NCI-H2227 treated with DMSO at 0.1 percent for 48 hours (cell line): ENCODE data around the gene ZFP1.

ENCODE experiments used
- DNase-seq: peaks from one replicate; lab custom pipeline; 2025; lab: John Stamatoyannopoulos, UW

The ZFP1 gene

DNA sequence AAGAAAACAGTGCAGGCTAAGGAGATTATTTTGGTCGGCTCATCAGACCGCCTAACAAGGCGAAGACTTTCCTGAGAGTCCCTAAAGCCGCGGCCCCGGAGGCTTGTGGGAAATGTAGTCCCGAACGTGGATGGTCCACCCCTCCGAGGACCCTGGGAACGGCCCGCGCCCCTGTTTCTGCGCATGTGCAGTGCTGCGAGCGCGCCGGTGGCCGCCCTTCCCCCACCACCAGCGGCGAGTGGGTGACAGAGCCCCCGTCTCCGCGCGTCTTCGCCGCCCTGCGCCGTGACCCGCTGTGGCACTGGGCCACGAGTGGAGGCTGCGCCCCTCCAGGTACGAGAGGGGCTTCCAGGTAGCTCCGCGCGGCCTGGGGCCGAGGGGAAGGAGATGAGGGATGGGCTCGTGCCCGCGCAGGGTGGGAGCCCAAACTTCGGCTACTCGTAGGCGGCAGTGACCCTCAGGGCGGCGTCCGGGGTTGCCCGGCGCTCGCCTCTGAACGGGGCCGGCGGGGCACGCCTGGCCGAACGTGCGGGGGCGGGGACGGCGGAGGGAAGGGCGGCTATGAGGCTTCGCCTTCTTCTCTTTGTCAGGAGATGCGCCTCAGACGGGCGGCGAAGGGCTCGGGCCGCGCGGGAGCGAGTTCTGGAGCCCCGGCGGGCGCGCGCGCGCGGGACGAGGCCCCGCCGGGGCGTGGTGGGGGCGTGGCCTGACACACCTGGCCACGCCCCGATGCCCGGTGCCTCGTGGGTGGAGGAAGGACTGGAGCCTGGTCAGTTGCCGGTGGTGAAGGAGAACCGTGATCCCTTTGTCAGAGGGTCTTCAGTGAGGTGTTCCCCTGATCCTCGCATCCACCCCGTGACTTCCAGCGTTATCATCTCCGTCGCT, at the start of gene ZFP1:
Gene ZFP1, plus strand, starts transcription at position 214 of the 885 bp plus-strand sequence. CDS start 4,428 bp downstream, outside the sequence.
- DNase-seq = peak; percentile 82

DNA sequence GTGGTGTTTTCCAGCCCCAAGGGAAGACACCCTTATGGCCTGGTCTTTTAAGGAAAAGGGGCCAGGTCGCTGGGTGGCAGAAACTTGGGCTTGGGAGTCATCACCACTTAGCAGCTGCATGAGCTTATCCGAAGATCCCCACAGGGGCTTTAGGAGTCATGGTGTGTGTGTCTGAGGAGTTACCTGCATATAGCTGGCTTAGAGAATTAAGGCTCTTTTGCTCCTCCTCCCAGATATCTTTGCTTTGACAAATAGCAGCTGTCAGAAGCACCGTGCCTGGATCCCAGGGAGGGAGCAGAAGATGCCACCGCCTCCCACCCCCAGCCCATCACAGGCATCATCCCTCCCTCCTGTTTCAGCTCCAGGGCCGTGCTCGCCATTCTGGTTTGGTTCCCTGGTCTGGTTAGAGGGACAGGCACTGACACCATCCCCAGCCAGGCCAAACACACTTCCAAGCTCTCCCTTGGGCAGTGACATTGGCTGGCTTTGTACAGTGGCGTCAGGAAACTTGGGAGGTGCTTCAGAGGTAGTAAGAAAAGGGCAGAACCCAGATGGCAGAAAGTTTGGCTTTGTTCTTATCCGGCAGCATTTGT, 49.2 kb upstream of the ZFP1 start:
- DNase-seq = no peak

DNA sequence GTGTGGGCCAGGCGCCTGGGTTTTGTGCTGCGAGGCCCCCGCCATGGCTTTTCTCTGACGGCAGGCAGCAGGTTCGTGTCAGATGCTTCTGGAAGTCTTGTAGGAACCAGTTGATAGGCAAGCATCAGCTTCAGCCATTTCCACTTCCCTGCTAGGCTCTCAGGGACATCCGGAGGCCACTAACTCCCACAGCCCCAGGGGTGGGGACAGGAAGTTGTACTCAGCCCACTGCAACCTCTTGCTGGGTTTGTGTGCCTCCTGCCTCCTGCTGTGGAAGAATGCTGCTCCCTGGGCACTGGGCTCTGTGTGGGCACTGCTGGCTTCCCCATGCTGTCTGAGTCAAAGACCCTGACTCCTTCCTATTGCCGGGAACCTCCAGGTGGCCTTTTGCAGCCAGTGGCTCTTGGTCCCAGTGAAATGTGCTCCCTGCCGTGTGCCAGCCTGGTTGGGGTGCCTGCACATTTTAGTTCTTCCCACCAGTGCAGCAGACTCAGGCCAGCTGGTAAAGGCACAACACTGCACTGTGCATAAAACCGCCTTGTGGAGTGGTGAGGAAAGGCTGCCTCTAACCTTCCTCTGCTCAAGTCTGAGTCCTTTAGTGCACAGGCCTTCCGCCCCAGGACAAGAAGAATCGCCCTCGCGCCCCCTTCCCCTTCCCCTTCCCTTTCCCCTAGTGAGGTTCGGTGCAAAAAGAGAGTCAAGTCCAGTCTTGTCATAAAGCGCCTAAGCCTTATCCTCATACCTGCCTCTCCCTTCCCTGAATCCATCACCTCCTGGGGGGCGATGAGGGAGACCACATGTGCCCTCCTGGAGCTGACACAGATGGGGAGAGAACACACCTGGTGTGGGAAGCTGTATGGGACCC, 48.4 kb upstream of the ZFP1 start:
- no peak for DNase-seq

DNA sequence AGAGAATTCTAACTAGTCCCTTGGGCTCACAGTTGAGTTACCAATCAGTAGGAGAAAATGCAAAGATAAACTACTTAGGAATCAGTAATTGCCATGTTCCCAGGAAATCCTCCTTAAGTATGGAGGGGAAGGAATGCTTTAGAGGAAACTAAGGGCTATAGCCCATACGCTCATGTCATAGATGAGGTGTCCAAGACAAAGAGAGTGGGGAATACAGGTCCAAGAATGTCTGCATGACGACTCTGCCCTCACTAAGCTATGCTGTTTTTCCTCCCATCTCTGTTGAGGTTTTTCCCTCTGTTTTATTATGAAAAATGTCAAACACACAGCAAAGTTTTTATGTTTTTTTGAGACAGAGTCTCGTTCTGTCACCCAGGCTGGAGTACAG, 47.7 kb upstream of the ZFP1 start:
- no peak for DNase-seq

DNA sequence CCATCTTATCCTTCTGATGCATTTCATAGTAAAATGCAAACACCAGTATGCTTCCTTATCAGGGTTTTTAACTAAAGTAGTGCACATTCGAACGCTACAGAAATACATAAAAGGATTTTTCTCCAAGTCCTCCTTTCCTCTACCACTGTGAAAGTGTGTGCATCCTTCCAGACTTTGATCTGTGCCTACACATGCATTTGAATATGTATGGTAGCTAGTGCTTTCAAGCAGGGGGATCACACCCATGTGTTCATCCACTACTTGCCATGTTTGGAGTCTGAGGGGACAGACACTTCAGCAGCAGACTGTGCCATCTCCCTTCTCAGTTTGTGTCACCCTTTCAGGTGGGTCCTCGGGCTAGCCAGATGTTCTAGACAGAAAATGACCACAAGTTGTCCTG, 46.7 kb upstream of the ZFP1 start:
- no peak for DNase-seq

DNA sequence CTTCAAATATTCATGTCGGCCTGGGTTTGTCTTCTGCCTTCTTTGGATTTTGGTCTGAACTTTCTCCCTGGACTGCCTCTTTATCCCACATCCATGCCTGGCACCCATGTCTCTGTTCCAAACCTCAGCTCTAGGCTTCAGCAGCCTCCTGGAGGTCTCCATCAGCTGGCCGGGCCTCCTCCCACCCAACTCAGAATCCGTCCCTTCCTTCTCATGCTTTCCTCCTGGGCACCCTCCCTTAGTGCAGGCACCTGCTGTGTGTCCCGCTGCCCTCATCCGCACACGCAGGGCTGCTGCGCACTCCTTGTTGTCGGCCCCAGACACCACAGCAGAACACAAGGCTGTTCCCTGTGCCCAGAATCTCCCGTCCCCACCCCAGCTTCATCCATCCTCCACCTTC, 45.7 kb upstream of the ZFP1 start:
- no peak for DNase-seq

DNA sequence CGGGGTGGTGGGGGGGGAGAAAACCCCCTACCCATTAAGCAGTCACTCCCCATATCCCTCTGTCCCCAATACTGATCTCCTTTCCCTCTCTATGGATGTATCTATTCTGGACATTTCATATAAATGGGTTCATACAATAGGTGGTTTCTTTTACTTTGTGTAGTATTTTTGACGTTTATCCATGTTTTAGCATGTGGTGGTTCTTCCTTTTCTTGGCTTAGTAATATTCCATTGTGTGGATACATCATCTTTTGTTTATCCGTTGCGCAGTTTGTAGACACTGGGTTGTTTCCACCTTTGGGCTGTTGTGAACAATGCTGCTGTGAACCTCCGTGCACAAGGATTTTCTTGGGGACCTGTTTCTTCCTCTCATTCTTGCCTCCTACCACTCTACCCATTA, 44.3 kb upstream of the ZFP1 start:
- DNase-seq = no peak

DNA sequence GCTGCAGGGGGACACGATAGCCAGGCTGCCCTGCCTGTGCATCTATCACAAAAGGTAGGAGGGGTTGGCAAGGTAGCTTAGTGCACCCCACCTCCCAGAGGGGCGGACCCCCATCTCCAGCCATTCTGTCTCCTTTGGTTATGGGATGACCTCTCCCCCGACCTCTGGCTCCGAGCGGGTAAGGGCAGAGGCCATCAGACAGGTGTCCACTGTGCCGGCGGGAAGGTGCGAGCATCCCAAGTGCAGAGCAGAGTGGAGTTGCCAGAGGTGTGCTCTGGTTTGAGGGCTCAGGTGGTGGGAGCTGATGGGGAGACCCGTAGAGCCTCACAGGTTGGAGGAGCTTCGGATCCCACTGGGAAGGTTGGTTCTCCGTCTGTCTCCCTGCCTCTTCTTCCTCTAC, 43.5 kb upstream of the ZFP1 start:
- no peak for DNase-seq

DNA sequence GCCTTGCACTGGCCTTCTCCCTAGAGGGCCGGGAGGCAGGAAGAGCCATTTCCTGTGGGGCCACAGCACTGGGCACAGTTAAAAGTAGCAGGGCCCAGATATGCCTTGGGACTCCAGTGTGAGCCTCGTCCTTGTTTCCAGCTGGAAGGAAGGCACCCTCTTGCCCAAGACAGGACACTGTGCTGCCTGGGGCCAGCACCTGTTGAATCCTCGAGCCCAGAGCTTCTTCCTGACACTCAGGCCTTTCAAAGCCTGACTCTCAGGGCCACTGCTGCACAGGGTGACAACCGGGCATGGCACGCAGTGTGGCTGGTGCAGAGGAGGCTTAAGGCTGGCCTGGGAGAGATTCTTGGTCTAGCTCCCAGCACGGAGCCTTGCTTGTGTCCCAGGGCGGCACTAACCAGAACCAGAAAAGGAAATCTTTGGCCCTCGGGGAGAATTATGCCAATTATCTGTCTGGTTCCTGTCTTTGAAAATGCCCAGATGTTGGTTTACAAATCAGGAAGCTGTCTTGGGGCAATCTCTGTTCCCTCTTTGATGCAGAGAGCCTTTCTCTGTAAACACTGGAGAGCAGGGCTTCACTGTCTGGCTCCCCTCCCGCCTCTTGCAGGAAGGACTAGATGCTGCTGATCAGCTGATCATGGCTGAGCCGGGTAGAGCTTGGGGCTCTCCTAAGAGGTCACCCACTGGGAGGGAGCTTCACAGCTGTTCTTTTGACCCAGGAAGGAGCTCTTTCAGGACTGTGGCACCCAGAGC, 42.8 kb upstream of the ZFP1 start:
- no peak for DNase-seq

DNA sequence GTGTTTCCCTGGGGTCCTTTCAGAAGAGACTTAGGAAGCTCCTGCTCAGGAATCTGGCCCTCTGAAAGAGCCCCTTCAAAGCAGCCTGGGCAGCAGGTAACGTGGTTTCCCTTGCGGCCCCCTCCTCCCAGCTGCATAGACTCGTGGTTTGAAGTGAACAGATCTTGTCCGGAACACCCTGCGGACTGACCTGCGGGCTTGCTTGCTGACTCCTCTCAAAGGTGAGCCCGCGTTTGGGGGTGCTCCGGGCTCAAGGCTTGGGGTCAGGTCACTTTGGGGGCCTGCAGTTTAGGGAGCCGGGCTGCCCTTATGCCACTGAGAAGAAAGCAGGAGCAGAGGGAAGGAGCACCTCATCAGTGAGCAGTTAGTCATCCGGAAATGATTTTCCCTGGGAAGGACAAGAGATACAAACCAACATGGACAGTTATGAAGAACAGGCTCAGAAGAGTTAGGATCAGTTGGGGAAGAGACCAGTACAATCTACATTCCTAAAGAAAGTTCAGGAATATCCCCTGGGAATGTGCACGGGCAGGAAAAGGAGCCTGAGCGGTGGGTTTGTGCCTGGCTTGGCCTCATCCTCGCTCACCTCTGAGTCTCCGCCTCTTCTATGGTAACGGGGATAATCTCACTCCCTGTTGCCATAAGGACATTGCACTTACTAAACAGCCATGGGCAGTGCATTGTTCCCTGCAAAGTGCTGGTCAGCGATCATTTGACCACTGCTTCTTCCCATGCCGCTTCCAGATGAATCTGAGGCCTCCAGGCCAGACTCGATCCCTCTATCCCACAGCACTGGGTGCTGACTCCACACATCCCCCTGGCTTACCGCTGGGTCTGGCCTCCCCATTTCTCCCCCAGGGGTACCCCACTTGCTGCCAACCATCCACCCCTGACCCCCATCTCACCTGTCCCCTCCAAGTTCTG, 41.7 kb upstream of the ZFP1 start:
- DNase-seq = no peak

DNA sequence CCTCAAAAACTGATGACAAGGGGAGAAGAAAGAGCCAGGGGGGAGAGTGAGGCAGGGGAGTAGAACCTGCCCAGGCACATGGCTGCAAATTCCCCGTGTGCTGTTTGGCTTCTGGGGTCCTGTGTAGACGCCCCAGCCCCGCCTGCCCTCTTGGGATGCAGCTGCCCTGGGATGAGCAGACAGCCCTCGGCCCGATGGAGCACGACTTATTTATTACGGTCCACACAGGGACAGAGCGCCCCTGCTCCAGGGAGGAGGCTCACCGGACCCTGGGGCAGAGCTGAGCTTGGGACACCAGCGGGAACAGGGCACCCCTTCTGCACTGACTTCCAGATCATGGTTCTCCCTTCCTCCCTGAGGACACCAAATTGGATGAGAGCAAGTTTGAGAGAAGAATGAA, 40.8 kb upstream of the ZFP1 start:
- no peak for DNase-seq

DNA sequence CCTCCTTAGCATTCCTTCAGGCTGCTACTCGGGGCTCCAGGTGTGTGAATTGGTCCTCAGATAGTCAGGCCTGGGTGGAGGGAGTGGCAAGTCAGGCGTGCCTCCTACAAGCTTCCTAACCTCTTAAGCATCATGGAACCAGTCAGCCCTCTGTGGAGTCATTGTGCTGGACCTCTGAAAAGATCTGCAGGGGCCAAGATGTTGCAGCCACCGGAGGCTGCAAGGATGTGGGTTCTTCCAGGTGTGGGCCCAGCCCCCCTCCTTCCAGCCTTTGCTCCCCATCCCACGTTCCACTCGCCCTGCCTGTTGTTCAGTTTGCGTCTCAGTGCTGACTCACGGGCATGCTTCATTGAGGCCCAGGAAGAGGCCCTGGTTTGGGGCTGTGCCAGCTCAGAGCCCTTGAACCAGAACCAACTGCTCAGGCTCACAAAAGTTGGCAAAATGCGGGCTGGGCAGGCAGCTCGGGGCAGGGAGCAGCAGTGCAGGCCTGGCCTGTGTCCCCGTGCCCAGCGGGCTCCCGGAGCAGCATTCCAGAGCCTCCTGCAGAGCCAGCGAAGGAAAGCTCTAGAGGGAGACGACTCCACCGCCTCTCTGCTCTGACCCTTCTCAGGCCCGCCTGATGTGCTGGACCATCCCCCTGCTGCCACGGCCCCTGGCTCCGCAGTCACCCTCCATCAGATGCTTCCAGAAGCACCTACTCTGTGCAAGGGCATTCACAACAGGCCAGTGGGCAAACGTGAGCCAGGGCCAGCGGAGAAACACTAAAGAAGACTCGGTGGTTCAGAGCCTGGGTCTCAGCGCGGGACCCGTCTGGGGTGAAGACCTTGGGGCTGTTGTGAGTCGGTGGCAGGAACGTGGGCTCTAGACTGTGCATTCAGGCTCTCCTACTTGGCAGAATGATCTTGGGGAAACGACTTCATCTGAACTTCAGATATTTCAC, 39.3 kb upstream of the ZFP1 start:
- DNase-seq = no peak

DNA sequence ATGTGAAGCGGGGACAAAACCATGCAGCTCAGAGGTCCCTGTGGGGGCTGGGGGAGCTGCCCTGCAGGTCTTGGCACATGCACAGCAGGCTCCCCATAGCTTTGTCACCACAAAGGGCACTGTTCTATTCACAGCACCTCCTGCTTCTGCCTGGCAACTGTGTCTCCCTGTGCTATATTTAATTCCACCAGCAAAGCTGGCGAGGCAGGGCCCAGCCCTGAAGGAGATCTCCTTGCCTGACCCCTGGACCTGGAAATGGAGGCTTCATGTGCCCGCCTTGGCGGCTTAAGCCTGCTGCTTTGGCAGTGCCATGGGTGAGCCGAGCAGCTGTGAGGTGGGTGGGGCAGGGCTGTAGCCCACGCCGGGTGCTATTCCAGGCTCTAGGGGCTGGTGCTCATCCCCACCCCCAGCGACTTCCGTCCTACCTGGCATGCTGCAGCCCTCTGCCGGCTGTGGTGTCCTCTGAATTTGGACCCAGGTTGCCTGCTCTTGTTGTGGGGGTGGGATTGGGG, 38.5 kb upstream of the ZFP1 start:
- DNase-seq = no peak

DNA sequence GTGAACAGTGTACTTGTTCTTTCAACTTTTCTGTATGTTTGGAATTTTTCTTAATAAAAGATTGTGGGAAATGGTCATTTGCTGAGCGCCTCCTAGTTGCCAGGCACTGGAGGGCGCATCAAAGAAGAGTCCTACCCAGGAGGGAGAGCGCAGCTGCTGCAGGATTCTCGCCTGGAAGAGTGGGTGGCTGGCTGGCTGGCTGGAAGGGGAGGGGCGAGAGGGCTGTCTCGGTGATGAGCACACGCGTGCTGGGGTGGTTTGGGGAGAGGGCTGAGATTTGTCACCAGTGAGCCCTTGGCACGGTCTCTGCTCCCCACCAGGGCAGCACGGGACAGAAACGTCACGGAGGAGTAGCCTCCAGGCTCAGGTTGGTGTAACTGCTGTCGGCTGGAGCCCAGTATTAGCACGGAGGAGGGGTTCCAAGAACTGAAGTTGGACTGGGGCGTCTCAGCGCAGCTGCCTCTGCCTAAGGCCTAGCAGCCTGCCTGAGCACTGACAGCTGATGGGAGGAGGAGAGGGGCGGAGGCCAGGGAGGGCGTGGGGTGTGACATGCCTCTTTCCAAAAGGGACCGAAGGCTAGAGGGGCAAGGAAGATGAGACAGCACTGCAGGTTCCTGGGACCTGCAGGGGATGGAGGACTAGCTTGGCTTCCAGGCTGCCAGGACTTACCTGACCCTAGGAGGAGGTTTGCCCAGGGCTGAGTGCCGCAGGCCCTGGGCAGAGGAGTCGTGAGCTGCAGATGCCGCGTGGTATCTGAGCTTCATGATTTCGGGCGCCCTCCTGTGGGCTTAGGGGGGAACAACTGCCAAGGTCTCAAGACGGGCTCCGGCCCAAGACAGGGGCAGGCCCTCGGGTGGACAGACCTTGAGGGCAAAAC, 37.4 kb upstream of the ZFP1 start:
- peak; percentile 45 for DNase-seq

DNA sequence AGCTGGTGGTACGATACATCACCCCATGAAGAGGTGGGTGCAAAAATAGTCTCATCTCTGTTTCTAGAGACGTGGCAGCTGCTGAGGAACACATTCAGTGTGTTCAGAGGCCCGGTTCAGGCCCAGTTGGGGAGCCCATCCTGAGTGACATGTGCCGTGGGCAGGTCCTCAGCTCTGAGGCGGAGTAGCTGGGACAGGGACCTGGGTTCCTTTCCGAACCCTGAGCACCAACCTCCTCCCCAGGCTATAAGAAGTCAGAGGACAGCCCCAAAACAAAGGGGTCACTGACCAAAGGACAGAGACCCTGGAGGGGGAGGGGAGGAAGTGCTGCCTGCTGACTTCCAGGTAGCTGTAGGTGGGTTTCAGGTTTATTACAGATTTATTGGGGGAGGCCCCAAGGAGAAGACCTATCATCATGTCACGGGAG, 36.8 kb upstream of the ZFP1 start:
- DNase-seq = no peak

DNA sequence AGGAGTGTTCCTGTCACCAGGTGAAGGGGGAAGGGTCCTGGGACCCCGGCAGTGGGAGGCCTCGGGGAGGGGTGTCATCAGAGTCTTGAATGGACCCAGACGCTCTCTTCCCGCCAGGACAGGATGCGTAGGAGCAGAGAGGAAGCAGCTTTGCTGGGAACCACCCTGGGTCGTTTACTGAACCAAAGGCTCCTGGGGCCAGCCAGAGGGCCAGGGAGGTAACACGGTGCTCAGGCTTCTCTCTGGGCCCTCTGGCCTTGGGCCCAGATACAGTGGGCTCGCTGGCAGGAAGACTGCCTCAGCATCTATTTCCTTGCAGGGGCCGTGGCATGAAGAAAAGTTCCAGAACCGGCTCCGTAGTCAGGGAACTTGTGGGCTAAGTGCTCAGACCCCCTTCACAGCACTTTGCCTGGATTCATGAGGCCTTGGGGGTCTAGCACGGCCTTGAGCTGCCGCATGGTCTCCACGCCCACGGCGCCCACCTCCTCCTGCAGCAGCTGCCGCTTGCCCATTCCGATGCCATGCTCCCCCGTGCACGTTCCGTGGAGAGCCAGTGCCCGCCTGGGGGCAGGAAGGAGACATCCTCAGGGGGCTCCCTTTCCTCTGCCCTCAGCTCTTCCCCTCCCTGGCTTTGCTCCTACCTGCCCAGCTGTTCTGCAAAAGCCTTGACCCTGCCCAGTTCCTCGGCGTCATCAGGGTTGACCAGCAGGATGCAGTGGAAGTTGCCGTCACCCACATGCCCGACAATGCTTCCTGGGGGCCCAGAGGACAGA, 36.2 kb upstream of the ZFP1 start:
- no peak for DNase-seq

DNA sequence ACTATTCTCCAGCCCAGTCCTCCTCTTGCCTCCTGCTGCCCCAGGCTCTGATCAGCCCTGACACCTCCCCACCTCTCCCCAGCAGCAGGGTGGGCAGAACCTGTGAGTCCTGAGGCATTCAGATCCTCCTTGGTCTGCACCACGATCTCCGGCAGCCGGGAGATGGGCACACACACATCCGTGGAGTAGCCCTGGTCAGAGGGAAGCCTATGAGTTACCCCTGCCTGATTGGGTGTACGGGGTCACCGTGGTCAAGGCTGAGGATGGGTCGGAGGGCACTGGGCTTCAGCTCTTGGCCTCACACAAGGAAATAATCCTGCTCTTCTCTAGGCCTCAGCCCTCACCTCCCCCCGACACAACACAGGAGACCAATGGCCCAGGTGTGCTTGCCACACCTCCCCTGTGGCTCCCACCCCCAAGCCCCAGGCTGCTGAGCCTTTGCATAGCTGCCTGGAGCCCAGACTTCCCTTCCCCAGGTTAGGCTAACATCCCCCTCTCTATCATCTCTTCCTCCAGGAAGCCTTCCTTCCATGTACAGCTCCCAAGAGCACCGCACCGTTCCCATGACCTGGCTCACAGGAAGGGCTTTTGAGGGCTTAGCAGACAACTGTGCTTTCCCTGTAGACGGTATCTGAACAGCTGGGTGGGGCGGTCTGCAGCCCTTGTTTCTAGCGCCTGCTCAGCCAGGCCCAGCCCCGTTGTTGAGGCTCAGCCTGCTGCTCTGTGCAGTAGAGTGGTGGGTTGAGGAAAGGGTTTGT, 35.4 kb upstream of the ZFP1 start:
- no peak for DNase-seq
